Measurements from ENCODE around the gene ZNF350. TPM values are rescaled to one million over a fixed set of nuclear protein-coding genes. Genes with fewer than 3 reads are reported as not detected.

The ZNF350 gene
- total RNA-seq, 2 experiments from 2014 or later = 14.0 to 15.9 TPM

Other genes with a start within 250 kb of the ZNF350 start
- not detected for gene FPR1, start 235.0 kb downstream of the ZNF350 start, total RNA-seq
- not detected for gene FPR2, start 225.7 kb downstream of the ZNF350 start, total RNA-seq
- gene FPR3, start 191.7 kb downstream of the ZNF350 start, total RNA-seq = not detected
- gene ZNF577, start 98.9 kb downstream of the ZNF350 start, total RNA-seq = 1 to 10 TPM; 5.3 to 6.1 TPM
- 1 to 10 TPM; 8.1 to 9.6 TPM for gene ZNF649, start 81.8 kb downstream of the ZNF350 start, total RNA-seq
- 1 to 10 TPM; 7.7 to 8.1 TPM for gene ZNF613, start 59.4 kb downstream of the ZNF350 start, total RNA-seq
- 10 to 100 TPM; 11.4 to 12.1 TPM for gene ZNF615, start 21.4 kb upstream of the ZNF350 start, total RNA-seq
- gene ZNF614, start 41.5 kb upstream of the ZNF350 start, total RNA-seq = 1 to 10 TPM; 8.0 to 8.2 TPM
- 10 to 100 TPM; 12.8 to 13.6 TPM for gene ZNF432, start 62.0 kb upstream of the ZNF350 start, total RNA-seq
- gene ZNF841, start 108.9 kb upstream of the ZNF350 start, total RNA-seq = 10 to 100 TPM; 26.7 to 28.5 TPM
- gene ZNF616, start 153.1 kb upstream of the ZNF350 start, total RNA-seq = 1 to 10 TPM; 7.9 to 8.5 TPM
- 10 to 100 TPM; 17.3 to 18.0 TPM for gene ZNF836, start 184.8 kb upstream of the ZNF350 start, total RNA-seq
- 100 to 1,000 TPM; 203 to 209 TPM for gene PPP2R1A, start 203.2 kb upstream of the ZNF350 start, total RNA-seq

Measured in activated CD4-positive, alpha-beta memory T cell treated with anti-CD3 and anti-CD28 coated beads, Interleukin-2, amount 10 ng/mL, durations not matched to agents 7 days and 5 days (primary cell).